Measurements from ENCODE around the gene CALR3.
"Not testable (repeated sequence)": the region's sequence is repeated elsewhere in the genome, so short reads cannot be mapped to it uniquely, and the experiment has no call there.

CALR3 gene

GRCh38 chr19:16467581-16467980, 28.4 kb downstream of the CALR3 start:
- Histone ChIP-seq H3K4me1 (peaks cover 11% of the 10 kb centered on the region), H3K9me3 (no peaks in the 10 kb centered on the region), H3K36me3 (no peaks in the 10 kb centered on the region; the same call in 1 of the 2 replicates), H3K27me3 (no peaks in the 10 kb centered on the region), H3K4me3 (ENCODE audit: low read depth, low read length) (no peak overlapping the region)
- DNase-seq, result no peak
- TF ChIP-seq, protein P1, sequence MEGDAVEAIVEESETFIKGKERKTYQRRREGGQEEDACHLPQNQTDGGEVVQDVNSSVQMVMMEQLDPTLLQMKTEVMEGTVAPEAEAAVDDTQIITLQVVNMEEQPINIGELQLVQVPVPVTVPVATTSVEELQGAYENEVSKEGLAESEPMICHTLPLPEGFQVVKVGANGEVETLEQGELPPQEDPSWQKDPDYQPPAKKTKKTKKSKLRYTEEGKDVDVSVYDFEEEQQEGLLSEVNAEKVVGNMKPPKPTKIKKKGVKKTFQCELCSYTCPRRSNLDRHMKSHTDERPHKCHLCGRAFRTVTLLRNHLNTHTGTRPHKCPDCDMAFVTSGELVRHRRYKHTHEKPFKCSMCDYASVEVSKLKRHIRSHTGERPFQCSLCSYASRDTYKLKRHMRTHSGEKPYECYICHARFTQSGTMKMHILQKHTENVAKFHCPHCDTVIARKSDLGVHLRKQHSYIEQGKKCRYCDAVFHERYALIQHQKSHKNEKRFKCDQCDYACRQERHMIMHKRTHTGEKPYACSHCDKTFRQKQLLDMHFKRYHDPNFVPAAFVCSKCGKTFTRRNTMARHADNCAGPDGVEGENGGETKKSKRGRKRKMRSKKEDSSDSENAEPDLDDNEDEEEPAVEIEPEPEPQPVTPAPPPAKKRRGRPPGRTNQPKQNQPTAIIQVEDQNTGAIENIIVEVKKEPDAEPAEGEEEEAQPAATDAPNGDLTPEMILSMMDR (IDR thresholded peaks at IDR 0.05; ENCODE audit: low read depth, low read length), result no peak

DNA sequence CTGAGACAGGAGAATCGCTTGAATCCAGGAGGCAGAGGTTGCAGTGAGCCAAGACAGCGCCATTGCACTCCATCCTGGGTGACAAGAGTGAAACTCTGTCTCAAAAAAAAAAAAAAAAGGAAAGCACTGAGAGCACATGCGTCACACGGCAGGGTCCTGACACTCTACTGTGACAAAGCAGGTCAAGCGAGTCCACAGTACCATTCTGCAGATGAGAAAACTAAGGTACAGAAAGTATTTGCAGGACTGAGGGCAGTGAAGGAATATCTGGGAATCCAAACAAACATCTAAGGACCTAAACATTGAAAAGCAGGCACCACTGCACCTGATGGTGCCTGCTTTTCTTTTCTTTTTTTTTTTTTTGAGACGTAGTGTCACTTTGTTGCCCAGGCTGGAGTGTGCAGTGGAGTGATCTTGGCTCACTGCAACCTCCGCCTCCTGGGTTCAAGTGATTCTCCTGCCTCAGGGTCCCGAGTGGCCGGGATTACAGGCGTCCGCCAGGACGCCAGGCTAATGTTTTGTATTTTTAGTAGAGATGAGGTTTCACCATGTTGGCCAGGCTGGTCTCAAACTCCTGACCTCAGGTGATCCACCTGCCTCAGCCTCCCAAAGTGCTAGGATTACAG, 29.1 kb downstream of the CALR3 start:
- H3K4me3 ChIP-seq (ENCODE audit: low read depth, low read length); DNase-seq; H3K36me3 ChIP-seq; H3K9me3 ChIP-seq; H3K27me3 ChIP-seq: not testable (repeated sequence)
- peaks cover 11% of the 10 kb centered on the region for H3K4me1 ChIP-seq

- DNase-seq, result no peak
- H3K4me1 ChIP-seq, result peaks cover 11% of the 10 kb centered on the region
- TF ChIP-seq, protein P1 (IDR thresholded peaks at IDR 0.05; ENCODE audit: low read depth, low read length), result no peak
- H3K36me3 ChIP-seq, result no peaks in the 10 kb centered on the region; the same call in 1 of the 2 replicates
- no peaks in the 10 kb centered on the region for H3K27me3 ChIP-seq
- no peak overlapping the region for H3K4me3 ChIP-seq (ENCODE audit: low read depth, low read length)
- no peaks in the 10 kb centered on the region for H3K9me3 ChIP-seq
Observed at GRCh38 chr19:16465239-16465638, 30.7 kb downstream of the CALR3 start.

- Histone ChIP-seq H3K4me1 (peaks cover 11% of the 10 kb centered on the region), H3K4me3 (ENCODE audit: low read depth, low read length) (no peak overlapping the region), H3K9me3 (no peaks in the 10 kb centered on the region), H3K27me3 (no peaks in the 10 kb centered on the region), H3K36me3 (no peaks in the 10 kb centered on the region; the same call in 1 of the 2 replicates)
- TF ChIP-seq, protein P1 (IDR thresholded peaks at IDR 0.05; ENCODE audit: low read depth, low read length), result no peak
- no peak for DNase-seq
Observed at GRCh38 chr19:16463991-16464575, 31.9 kb downstream of the CALR3 start.

GRCh38 chr19:16463341-16463990, 32.5 kb downstream of the CALR3 start:
- no peaks in the 10 kb centered on the region; the same call in 1 of the 2 replicates for H3K36me3 ChIP-seq
- no peaks in the 10 kb centered on the region for H3K27me3 ChIP-seq
- TF ChIP-seq, protein P1 (IDR thresholded peaks at IDR 0.05; ENCODE audit: low read depth, low read length), result no peak
- no peak overlapping the region for H3K4me3 ChIP-seq (ENCODE audit: low read depth, low read length)
- H3K4me1 ChIP-seq, result peaks cover 13% of the 10 kb centered on the region
- DNase-seq, result no peak
- no peaks in the 10 kb centered on the region for H3K9me3 ChIP-seq

DNA sequence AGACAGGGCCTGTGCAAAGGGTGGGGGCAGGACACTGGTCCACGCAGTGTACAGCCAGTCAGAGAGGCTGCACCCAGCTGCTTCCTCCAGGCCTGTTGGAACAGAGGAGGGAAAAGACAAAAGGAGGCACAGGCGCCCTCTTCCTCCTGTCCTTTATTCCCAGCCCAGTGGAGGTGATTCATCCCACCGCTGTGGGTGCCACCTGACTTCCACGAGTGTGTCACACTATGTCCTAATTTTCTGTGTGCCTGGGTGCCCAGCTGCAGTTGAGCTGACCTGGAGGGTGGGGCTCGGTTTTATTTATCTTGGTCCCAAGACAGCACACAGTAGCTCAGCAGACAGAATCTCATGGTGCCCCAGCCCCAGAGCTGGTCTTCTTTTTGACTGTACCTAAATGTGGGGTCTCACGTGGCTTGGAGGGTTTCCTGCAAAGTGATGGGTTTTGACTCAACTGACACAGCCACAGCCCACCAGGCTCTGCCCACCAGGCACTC, 33.2 kb downstream of the CALR3 start:
- DNase-seq, result no peak
- no peak overlapping the region for H3K4me3 ChIP-seq (ENCODE audit: low read depth, low read length)
- TF ChIP-seq, protein P1 (IDR thresholded peaks at IDR 0.05; ENCODE audit: low read depth, low read length), result no peak
- no peaks in the 10 kb centered on the region for H3K9me3 ChIP-seq
- H3K36me3 ChIP-seq, result no peaks in the 10 kb centered on the region; the same call in 1 of the 2 replicates
- H3K27me3 ChIP-seq, result no peaks in the 10 kb centered on the region
- peaks cover 19% of the 10 kb centered on the region for H3K4me1 ChIP-seq
